Tibial nerve (tissue), 4 donors: Measurements from ENCODE around the gene CDKN2B. TPM values are rescaled to one million over a fixed set of nuclear protein-coding genes. Genes with fewer than 3 reads are reported as not detected.

Experiments
- DNase-seq, 2 donors: peaks; one replicate each; pipeline ENCODE4 v3.0.0-alpha.2; 2019; ENCODE audit warnings: low spot score in 2 of 2
- H3K27ac ChIP-seq, 4 donors: fragments of 200-600 bp; sonication (generic) in 3 of 4; one replicate each; pipeline ENCODE4 v1.5.1; 2017 to 2019; ENCODE audit warnings: mild to moderate bottlenecking in 1 of 4
- H3K27me3 ChIP-seq, 2 donors: fragments of 200-600 bp; sonication (generic) in 1 of 2; one replicate each; pipeline versions ENCODE4 v1.5.1 to v1.6.0; 2017 to 2019
- H3K36me3 ChIP-seq, 3 donors: fragments of 200-600 bp; sonication (generic); one replicate each; pipeline ENCODE4 v1.5.1; 2018 to 2019
- H3K4me1 ChIP-seq, 4 donors: fragments of 200-600 bp; sonication (generic) in 3 of 4; one replicate each; pipeline ENCODE4 v1.5.1; 2017 to 2019
- H3K4me3 ChIP-seq, 4 donors: fragments of 200-600 bp; sonication (generic) in 3 of 4; one replicate each; pipeline ENCODE4 v1.5.1; 2017 to 2019; ENCODE audit warnings: mild to moderate bottlenecking in 1 of 4, moderate library complexity in 1 of 4
- H3K9me3 ChIP-seq, 4 donors: fragments of 200-600 bp; sonication (generic) in 3 of 4; one replicate each; pipeline ENCODE4 v1.5.1; 2017 to 2019
- CTCF ChIP-seq, 5 experiments: fragments of 200-600 bp in 3 of 5; fragments of 450-650 bp in 2 of 5; sonication (generic) in 3 of 5; IDR thresholded peaks; one replicate each; pipeline ENCODE4 v1.5.1; 2016 to 2019; ENCODE audit warnings: antibody characterized with exemption in 5 of 5, mild to moderate bottlenecking in 3 of 5, moderate library complexity in 2 of 5
- EP300 ChIP-seq, 2 donors: sonication (generic); formaldehyde crosslinking; IDR thresholded peaks; one replicate each; pipeline ENCODE4 v1.6.1; 2017; ENCODE audit warnings: antibody characterized with exemption in 2 of 2, mild to moderate bottlenecking in 1 of 2
- POLR2A ChIP-seq, 2 donors: fragments of 450-650 bp; IDR thresholded peaks; one replicate each; pipeline ENCODE4 v1.6.1; 2017; ENCODE audit warnings: antibody characterized with exemption in 2 of 2, mild to moderate bottlenecking in 2 of 2, moderate library complexity in 2 of 2
- WGBS, 2 donors: methylation state at CpG; one replicate each; pipeline ENCODE4 v1.1.5; 2018; 5-methylcytosine and 5-hydroxymethylcytosine counted together
- total RNA-seq, 4 donors: library from RNA; depleted of rRNA; stranded (reverse); fragments of >200 nt; gene quantifications; one replicate each; pipeline ENCODE4 v1.1.0, GENCODE V29; 2016

Gene CDKN2B
- total RNA-seq, 4 donors from 2014 or later: 18.2 to 33.1 (median 27.6) TPM

- H3K36me3 ChIP-seq: no peaks in the 10 kb centered on the region
- no peak for DNase-seq
- H3K27ac ChIP-seq: no peak overlapping the region
- H3K4me1 ChIP-seq: peaks cover 0 to 23% (median 6%) of the 10 kb centered on the region in 4 donors
- no peaks in the 10 kb centered on the region for H3K9me3 ChIP-seq
- H3K27me3 ChIP-seq: no peaks in the 10 kb centered on the region
- 93 to 97% methylated on average over 1 of the region's 1 CpG for WGBS, 2 donors
- no peak overlapping the region for H3K4me3 ChIP-seq
- no peak for TF ChIP-seq EP300 (IDR thresholded peaks at IDR 0.05)
- TF ChIP-seq POLR2A (IDR thresholded peaks at IDR 0.05): no peak
- no peak for TF ChIP-seq CTCF (IDR thresholded peaks at IDR 0.05)
These were observed 32.2 kb upstream of the CDKN2B start for GRCh38 chr9:22041344-22041743.

DNA sequence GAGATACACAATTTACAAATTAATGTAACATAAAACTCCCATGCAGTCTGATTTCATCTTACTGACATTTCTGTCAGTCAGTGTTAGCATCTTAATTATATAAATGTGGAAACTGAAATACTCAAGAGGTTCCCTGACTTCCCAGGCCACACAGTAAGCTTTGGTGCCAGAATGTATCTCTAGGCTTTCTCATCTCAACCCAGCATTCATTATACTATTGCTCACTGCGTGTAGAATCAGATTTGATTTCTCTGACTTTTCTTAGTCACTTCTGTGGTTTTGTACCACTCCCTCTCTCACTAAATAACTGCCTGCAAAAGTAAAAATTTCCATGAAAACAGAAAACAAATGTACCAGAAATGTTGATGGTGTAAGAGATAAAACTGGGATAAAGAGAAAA lies 31.7 kb upstream of the CDKN2B start:
- TF ChIP-seq EP300 (IDR thresholded peaks at IDR 0.05): no peak
- TF ChIP-seq CTCF (IDR thresholded peaks at IDR 0.05): no peak
- TF ChIP-seq POLR2A (IDR thresholded peaks at IDR 0.05): no peak
- H3K4me3 ChIP-seq: no peak overlapping the region
- H3K27ac ChIP-seq: peak overlapping the region in 1 of 4 donors; percentile 15
- no peaks in the 10 kb centered on the region for H3K36me3 ChIP-seq
- DNase-seq: no peak
- H3K27me3 ChIP-seq: no peaks in the 10 kb centered on the region
- H3K9me3 ChIP-seq: no peaks in the 10 kb centered on the region
- peaks cover 0 to 23% (median 6%) of the 10 kb centered on the region in 4 donors for H3K4me1 ChIP-seq
- 46 to 49% methylated on average over 1 of the region's 1 CpG for WGBS, 2 donors

- DNase-seq: no peak
- H3K36me3 ChIP-seq: no peaks in the 10 kb centered on the region
- TF ChIP-seq POLR2A (IDR thresholded peaks at IDR 0.05): no peak
- no peak for TF ChIP-seq EP300 (IDR thresholded peaks at IDR 0.05)
- no peak for TF ChIP-seq CTCF (IDR thresholded peaks at IDR 0.05)
- H3K4me1 ChIP-seq: peaks cover 0 to 23% (median 6%) of the 10 kb centered on the region in 4 donors
- no peaks in the 10 kb centered on the region for H3K9me3 ChIP-seq
- H3K27ac ChIP-seq: no peak overlapping the region
- H3K4me3 ChIP-seq: no peak overlapping the region
- 74 to 84% methylated on average over 3 of the region's 3 CpGs for WGBS, 2 donors
- no peaks in the 10 kb centered on the region for H3K27me3 ChIP-seq
These were observed 30.2 kb upstream of the CDKN2B start for GRCh38 chr9:22039258-22039657.

- no peak overlapping the region for H3K4me3 ChIP-seq
- H3K27me3 ChIP-seq: no peaks in the 10 kb centered on the region
- H3K4me1 ChIP-seq: peaks cover 0 to 23% (median 6%) of the 10 kb centered on the region in 4 donors
- H3K36me3 ChIP-seq: no peaks in the 10 kb centered on the region
- peak in 3 of 5 experiments; percentile 13 to 42 (median 29) for TF ChIP-seq CTCF (IDR thresholded peaks at IDR 0.05)
- TF ChIP-seq POLR2A (IDR thresholded peaks at IDR 0.05): no peak
- TF ChIP-seq EP300 (IDR thresholded peaks at IDR 0.05): peak; percentile 44 to 57
- no peaks in the 10 kb centered on the region for H3K9me3 ChIP-seq
- H3K27ac ChIP-seq: no peak overlapping the region
- 37 to 41% methylated on average over 2 of the region's 2 CpGs for WGBS, 2 donors
- DNase-seq: no peak
These were observed 29.0 kb upstream of the CDKN2B start for GRCh38 chr9:22037954-22038690.

DNA sequence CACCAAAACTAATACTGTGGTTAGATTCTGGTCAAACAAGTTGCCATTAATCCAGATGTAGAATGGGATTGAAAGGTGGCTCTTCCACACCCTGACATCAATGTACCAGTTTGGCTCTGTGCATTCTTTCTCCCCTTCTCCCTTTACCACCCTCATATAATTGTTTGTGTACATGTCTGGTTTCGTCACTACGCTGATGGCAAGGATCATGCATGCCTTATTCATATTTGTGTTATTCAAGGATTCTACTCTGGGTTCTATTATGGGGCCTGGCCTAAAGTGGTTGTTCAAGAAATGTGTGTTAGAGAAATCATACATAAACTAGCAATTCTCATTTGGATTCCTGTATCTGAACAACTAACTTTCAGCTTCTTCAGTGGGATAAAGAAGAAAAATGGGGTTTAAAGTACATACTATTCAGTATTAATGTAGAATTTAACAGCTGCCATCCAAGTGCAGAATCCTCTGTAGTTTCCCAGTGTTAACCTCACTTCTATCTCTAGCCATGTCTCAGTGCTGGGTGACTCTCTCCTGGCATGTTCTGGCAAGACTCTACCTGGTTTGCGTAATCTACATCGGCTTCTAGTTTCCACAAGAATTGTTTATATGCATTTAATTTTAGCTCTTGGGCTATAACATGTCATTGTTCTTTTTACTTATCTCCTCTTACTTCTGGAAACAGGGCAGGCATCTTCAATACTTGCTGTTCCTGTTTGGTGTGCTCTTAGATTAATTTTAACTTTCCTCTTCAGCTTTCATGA lies 27.9 kb upstream of the CDKN2B start:
- DNase-seq: no peak

More for the DNA sequence above, 27.9 kb upstream of the CDKN2B start:
- Histone ChIP-seq H3K4me1 (peaks cover 0 to 23% (median 6%) of the 10 kb centered on the region in 4 donors), H3K27me3 (no peaks in the 10 kb centered on the region), H3K9me3 (no peaks in the 10 kb centered on the region), H3K36me3 (no peaks in the 10 kb centered on the region), H3K4me3 (no peak overlapping the region), H3K27ac (no peak overlapping the region)
- 93 to 96% methylated on average over 4 of the region's 4 CpGs for WGBS, 2 donors
- no peak for TF ChIP-seq POLR2A (IDR thresholded peaks at IDR 0.05)
- TF ChIP-seq CTCF (IDR thresholded peaks at IDR 0.05): no peak
- TF ChIP-seq EP300 (IDR thresholded peaks at IDR 0.05): no peak
